ENCODE results near the gene MRFAP1L1. TPM values are rescaled to one million over a fixed set of nuclear protein-coding genes. Genes with fewer than 3 reads are reported as not detected.

MRFAP1L1 gene
- total and polyA plus RNA-seq, 9 of the 15 experiments (the other 6 are each of a cell fraction or from before 2014, with no cell fraction given): 37.6 to 111 (median 83.8) TPM

GRCh38 chr4:6716018-6716911 is 6.6 kb upstream of the MRFAP1L1 start, which contains the start of gene BLOC1S4 (continued):
- TF ChIP-seq JUND (IDR thresholded peaks at IDR 0.05; ENCODE audit: borderline replicate concordance, low read depth, low read length) (0 out of 2 replicates have a peak, but pooled peaks have one; percentile 17), JUND (tag; IDR thresholded peaks at IDR 0.05; ENCODE audit: borderline replicate concordance, low read depth, low read length) (no peak; the same call in 2 of the 3 replicates), CBX5 (IDR thresholded peaks at IDR 0.05; ENCODE audit: borderline replicate concordance, low read depth) (peak; percentile 7; the same call in 1 of the 2 replicates), TARDBP (IDR thresholded peaks at IDR 0.05) (peak; percentile 79), TOE1 (IDR thresholded peaks at IDR 0.05; ENCODE audit: borderline replicate concordance) (no peak), TOE1 (CRISPR knock-in tag; IDR thresholded peaks at IDR 0.05; ENCODE audit: borderline replicate concordance, low read depth) (no peak; the same call in 1 of the 2 replicates), ZNF584 (CRISPR knock-in tag; IDR thresholded peaks at IDR 0.05; ENCODE audit: low read depth) (peak; percentile 73; the same call in 1 of the 2 replicates), RNF2 (IDR thresholded peaks at IDR 0.05) (0 out of 2 replicates have a peak, but pooled peaks have one; percentile 57), CEBPG (CRISPR knock-in tag; IDR thresholded peaks at IDR 0.05) (peak; percentile 40; the same call in 1 of the 2 replicates), CEBPG (tag; conservative IDR thresholded peaks at IDR 0.05 in 1 of 2, IDR thresholded peaks at IDR 0.05 in 1 of 2) (no peak), KDM2B (CRISPR knock-in tag; IDR thresholded peaks at IDR 0.05) (0 out of 2 replicates have a peak, but pooled peaks have one; percentile 51), NR0B1 (IDR thresholded peaks at IDR 0.05; ENCODE audit: partially characterized antibody) (no peak), ZNF197 (CRISPR knock-in tag; IDR thresholded peaks at IDR 0.05; ENCODE audit: low read depth) (peak; percentile 97), BRF2 (IDR thresholded peaks at IDR 0.05; ENCODE audit: borderline replicate concordance, insufficient read depth, insufficient read length) (no peak), EGR1 (conservative IDR thresholded peaks at IDR 0.05) (peak; percentile 87), ZNF644 (tag; IDR thresholded peaks at IDR 0.05; ENCODE audit: low read depth) (peak; percentile 96), DPF2 (IDR thresholded peaks at IDR 0.05) (no peak), RBFOX2 (IDR thresholded peaks at IDR 0.05; ENCODE audit: low read depth, low read length) (peak; percentile 94), ZNF175 (CRISPR knock-in tag; IDR thresholded peaks at IDR 0.05; ENCODE audit: low read depth) (peak; percentile 94), PCBP1 (IDR thresholded peaks at IDR 0.05; ENCODE audit: low read depth, low read length, poor library complexity, severe bottlenecking) (peak; percentile 21), IRF9 (tag; IDR thresholded peaks at IDR 0.05) (no peak), PCBP2 (IDR thresholded peaks at IDR 0.05; ENCODE audit: low read depth, low read length, poor library complexity, severe bottlenecking) (no peak), STAG1 (CRISPR knock-in tag; IDR thresholded peaks at IDR 0.05; ENCODE audit: borderline replicate concordance) (peak; percentile 27; the same call in 1 of the 2 replicates), CXXC5 (CRISPR knock-in tag; IDR thresholded peaks at IDR 0.05) (peak; percentile 97), TAF1 (IDR thresholded peaks at IDR 0.05; ENCODE audit: control insufficient read depth, extremely low read depth, insufficient read depth, low read length, severe bottlenecking) (peak; percentile 83)
